GM18909 (cell line): ENCODE data around the gene KAT7.

Experiments used
- ATAC-seq: cut with Tn5 transposase; IDR thresholded peaks from one replicate; pipeline ENCODE4 v1.9.1; 2021; ENCODE audit warnings: mild to moderate bottlenecking; ENCODE audit not compliant: unreplicated experiment, poor library complexity

Gene KAT7

DNA sequence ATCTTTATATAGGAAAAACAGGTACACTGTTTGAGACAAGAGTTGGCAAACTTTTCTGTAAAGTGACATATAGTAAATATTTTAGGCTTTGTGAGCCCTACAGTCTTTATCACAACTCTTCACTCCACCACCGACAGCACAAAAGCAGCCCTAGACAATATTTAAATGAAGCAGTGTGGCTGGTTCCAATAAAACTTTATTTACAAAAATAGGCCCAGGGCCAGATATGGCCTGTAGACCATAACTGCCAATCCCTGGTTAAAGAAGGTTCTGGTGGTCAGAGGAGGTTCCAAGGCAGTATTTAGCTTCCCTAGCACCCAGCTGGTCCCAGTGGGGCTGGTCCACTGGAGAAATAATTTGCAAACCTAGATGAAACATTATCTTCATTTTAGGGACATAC is 28.2 kb upstream of the KAT7 start:
- no peak for ATAC-seq

DNA sequence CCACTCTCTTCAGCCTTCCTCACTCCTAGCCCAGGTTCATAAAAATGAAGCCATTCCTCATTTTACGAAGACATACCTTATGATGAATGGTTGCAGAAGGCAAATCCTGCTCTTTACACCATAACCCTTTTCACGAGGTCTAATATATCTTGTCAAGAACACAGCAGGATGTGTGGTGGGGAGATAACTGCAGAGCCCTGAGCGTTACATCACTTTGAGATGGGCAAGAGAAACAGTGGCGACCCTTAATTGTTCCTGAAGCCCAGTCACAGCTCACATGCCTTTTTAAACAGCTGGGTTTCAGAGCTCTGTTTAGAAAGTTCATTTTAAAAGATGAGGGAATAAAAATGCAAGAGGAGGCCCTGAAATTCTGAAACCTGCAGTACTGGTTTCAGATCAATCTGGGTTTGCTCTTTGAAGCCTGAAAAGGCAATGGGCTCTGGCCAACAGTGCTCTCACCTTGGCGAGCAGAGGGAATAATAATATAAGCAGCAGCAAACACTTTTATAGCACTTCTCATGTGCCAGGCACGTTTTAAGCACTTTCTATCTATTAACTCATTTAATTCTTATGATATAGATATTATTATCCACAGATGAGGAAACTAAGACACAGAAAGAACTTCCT is 27.4 kb upstream of the KAT7 start:
- no peak for ATAC-seq

DNA sequence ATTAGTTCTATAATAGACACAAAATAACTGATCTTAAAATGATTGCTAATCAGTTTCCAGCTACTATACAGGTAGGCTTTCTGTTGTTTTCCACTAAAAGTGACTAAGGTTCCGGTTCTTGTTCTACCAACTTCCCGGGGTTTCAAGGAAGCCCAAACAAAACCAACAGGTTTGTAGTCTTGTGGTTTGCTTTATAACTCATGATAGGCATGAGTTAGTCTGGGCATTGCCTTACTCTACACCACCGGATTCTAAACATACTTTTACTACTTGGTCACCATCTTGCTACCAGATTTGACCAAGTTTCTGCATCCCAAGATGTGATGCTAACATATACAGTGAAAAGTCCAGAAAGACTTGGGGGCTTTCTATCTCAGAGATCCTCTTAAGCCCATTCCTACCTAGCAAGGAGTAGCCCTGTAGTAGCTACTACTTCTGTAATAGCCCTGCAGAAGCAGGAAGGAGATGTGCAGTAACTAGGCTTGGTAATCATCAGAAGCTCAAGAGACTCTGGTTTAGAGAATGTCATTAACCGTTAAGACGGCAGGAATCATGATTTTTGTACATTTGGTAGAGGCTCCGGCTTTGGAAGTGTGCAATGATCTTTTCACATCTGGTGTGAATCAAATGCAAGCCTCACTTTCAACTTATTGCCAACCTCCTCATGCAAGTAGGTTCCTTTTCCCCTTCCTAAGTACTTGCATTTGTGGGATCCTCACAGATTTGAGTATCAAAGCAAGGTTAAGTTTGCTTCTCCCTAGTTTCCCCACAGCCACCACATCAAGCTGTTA is 26.1 kb upstream of the KAT7 start:
- ATAC-seq = no peak

GRCh38 chr17:49763735-49764558 is 24.5 kb upstream of the KAT7 start, which contains the start of gene FAM117A:
Gene FAM117A (minus strand): TSS chr17:49764131. CDS start chr17:49764087, 44 bp downstream.
- peak; percentile 97 for ATAC-seq

DNA sequence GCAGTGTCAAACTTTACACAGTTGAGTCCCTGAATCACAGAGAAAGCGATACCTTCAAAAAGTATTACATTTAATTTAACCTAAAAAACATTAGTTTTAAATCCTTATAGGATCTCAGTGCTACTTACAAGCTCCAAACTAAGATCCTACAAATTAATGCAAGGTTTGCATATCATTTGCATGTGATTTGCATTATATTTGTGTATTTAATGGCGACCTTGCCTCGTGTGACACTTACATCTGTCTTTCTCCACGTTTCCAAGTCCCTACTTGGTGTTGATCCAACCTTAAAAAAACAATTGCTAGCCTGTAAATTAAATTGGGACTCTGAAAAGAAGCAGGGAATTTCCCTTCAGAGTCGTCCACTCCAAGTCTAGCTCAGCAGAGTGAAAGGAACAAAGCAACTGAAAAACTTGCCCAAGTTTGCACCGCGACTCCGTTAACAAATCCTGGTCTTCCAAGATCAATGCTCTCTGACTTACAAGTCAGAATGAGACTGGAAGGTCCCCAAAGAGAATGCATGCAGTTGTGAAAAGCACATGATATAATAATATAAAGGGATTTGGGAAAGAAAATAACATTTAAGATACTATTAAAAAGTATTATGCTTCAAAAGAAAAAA is 23.8 kb upstream of the KAT7 start:
- no peak for ATAC-seq

GRCh38 chr17:49766918-49767530 is 21.5 kb upstream of the KAT7 start:
- no peak for ATAC-seq

DNA sequence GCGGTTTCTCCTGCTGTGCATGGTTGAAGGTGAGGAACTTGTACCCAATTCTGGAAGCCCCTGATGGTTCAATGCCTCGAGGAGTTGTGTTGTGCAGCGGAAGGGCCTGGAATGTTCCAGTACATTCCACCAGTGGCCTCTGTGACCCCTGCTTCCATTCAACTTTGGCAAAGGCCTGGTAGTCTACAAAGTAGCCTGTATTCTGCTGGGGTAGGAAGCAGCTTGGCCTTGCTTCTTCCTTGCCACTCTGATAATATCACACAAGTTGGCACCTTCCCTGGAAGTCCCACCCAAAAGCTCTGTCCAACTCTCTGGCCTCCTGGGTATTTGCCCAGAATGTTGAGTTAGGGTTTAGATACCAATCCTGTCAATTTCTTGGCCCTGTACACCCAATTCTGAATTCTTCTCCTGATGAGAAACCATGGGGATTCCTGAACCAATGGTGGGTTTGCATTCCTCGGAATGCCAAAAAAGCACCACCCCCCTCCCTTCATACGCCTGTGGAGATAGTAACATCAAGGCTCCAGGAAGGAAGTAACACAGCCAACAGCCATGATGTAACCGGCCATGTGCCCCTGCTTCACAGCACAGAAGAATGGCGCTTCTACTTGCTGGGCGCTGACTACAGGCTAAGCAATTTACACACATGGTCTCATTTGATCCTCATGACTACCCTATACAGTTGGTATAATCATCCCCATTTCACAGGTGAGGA is 12.8 kb upstream of the KAT7 start:
- no peak for ATAC-seq

GRCh38 chr17:49776551-49777300 is 11.8 kb upstream of the KAT7 start:
- ATAC-seq = no peak

GRCh38 chr17:49777563-49777962 is 10.9 kb upstream of the KAT7 start:
- no peak for ATAC-seq

GRCh38 chr17:49779156-49779738 is 9.2 kb upstream of the KAT7 start:
- ATAC-seq = no peak

DNA sequence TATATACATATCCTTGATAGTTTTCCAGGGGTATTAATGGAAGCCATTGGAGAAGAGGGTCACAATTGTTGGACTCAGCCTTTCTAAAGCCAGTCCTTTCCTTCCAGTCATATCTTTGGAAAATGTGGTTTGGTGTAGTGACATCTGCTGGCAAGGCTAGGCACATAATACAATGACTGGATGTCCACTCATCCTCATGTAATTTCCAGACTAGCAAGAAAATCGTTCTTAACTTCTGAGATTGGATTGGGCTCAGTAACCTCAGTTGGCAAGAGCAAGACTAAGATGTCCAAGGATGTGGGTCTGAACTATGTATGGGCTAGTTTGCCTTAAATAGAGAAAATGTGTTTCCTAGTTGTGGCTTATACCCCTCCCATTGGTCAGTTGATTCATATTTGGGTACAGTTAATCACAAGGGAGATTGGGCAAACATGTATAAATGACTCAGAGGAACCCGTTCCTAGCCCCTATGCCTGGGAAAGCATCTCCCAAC is 8.7 kb upstream of the KAT7 start:
- ATAC-seq = no peak

- ATAC-seq = no peak
These were observed 5.3 kb upstream of the KAT7 start for GRCh38 chr17:49783071-49783715.

DNA sequence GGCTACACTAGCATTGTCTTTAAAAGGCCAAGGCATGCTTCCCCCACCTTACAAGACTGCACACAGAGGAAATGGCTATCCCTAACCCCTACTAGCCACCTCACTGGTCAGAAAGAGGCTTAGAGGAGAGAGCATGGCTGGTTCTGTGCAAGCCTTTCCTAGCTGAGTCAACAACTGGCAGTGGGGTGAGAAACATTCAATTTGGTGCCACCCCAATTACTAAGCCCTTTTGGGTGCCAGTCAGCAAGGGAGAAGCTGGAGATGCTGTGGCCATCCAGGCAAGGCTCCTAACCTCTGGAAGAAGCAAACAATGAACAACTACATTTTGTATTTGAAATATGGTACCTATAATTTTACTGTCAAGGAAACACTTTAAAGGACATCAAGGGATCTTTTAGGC is 4.7 kb upstream of the KAT7 start:
- no peak for ATAC-seq

DNA sequence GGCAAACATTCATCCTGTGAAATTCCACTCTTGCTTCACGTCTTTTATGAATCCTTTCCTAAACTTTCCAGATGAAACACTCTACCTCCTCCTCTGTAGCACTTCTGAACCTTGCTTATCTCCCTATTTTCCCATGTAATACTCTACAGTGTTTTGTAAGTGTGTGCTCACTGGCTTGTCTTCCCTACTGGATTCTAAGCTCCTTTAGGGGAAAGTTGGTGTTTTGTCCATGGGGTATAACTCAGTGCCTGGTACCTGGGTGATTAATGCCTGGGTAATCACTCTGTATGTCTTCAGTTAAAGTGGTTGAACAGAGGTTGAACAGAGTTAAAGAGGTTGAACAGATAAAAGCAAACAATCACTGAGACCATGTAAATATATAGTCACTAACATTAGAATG is 3.8 kb upstream of the KAT7 start:
- no peak for ATAC-seq

- ATAC-seq = no peak
These were observed 500 bp upstream of the KAT7 start for GRCh38 chr17:49787884-49788477.

- ATAC-seq = no peak
These were observed 730 bp downstream of the KAT7 start for GRCh38 chr17:49789243-49789578.

DNA sequence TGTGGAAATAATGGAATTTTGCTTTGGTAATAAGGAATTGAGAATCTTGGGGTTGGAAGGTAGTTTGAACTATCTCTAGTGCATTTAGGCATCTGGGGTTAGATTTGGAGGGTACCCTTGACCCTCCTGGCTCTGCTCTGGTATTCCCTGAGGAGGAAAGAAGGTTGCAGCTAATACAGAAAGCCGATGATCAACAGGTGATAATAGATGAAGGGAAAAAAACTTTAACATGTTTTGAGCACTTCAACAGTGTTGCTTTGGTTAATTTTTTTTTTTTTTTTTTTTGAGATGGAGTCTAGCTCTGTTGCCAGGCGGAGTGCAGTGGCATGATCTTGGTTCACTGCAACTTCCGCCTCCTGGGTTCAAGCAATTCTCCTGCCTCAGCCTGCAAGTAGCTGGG is 4.8 kb downstream of the KAT7 start:
- ATAC-seq = no peak

DNA sequence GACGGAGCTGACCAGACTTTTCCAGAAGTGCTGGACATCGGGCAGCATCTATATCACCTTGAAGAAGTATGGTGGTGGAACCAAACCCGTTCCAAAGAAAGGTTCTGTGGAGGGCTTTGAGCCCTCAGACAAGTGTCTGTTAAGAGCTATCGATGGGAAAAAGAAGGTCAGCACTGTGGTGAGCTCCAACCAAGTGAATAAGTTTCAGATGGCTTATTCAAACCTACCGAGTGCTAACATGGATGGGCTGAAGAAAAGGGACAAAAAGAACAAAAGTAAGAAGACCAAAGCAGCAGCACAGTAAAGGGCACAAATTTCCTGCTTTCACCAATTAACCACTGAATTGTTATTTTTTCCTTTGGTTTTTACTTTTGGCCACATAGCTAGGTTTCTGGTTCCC is 6.9 kb downstream of the KAT7 start:
- ATAC-seq = no peak
